ENCODE results near the gene APOBEC3H.

DNA sequence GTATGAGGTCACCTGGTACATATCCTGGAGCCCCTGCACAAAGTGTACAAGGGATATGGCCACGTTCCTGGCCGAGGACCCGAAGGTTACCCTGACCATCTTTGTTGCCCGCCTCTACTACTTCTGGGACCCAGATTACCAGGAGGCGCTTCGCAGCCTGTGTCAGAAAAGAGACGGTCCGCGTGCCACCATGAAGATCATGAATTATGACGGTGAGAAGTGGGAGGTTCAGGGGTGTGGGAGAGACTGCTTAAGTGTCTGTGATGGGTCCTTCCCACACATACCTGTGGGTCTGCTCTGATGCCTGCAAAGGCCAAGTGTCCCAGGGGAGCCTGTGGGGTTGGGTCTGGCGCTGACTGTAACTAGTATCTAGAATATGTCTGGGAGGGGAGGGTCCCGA, 16.0 kb upstream of the APOBEC3H start:
- TF ChIP-seq, protein P1, sequence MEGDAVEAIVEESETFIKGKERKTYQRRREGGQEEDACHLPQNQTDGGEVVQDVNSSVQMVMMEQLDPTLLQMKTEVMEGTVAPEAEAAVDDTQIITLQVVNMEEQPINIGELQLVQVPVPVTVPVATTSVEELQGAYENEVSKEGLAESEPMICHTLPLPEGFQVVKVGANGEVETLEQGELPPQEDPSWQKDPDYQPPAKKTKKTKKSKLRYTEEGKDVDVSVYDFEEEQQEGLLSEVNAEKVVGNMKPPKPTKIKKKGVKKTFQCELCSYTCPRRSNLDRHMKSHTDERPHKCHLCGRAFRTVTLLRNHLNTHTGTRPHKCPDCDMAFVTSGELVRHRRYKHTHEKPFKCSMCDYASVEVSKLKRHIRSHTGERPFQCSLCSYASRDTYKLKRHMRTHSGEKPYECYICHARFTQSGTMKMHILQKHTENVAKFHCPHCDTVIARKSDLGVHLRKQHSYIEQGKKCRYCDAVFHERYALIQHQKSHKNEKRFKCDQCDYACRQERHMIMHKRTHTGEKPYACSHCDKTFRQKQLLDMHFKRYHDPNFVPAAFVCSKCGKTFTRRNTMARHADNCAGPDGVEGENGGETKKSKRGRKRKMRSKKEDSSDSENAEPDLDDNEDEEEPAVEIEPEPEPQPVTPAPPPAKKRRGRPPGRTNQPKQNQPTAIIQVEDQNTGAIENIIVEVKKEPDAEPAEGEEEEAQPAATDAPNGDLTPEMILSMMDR (IDR thresholded peaks at IDR 0.05; ENCODE audit: low read depth, low read length, poor library complexity, severe bottlenecking): no peak
- TF ChIP-seq EZH2phosphoT487 (IDR thresholded peaks at IDR 0.05; ENCODE audit: borderline replicate concordance, low read length): no peak
